ENCODE measurements around the gene RAB5B. TPM values are rescaled to one million over a fixed set of nuclear protein-coding genes. Genes with fewer than 3 reads are reported as not detected.
"Not testable (repeated sequence)": the region's sequence is repeated elsewhere in the genome, so short reads cannot be mapped to it uniquely, and the experiment has no call there.

RAB5B gene
- total RNA-seq, 1 donor from 2014 or later: 138 TPM

- H3K4me1 ChIP-seq: peaks cover 5% of the 10 kb centered on the region
- H3K9me3 ChIP-seq: no peaks in the 10 kb centered on the region
- H3K27ac ChIP-seq: no peak overlapping the region
- intact Hi-C loops (cut with DNase I): no loop called here
- no peak overlapping the region for H3K4me3 ChIP-seq
- TF ChIP-seq, protein P1, sequence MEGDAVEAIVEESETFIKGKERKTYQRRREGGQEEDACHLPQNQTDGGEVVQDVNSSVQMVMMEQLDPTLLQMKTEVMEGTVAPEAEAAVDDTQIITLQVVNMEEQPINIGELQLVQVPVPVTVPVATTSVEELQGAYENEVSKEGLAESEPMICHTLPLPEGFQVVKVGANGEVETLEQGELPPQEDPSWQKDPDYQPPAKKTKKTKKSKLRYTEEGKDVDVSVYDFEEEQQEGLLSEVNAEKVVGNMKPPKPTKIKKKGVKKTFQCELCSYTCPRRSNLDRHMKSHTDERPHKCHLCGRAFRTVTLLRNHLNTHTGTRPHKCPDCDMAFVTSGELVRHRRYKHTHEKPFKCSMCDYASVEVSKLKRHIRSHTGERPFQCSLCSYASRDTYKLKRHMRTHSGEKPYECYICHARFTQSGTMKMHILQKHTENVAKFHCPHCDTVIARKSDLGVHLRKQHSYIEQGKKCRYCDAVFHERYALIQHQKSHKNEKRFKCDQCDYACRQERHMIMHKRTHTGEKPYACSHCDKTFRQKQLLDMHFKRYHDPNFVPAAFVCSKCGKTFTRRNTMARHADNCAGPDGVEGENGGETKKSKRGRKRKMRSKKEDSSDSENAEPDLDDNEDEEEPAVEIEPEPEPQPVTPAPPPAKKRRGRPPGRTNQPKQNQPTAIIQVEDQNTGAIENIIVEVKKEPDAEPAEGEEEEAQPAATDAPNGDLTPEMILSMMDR (IDR thresholded peaks at IDR 0.05): no peak
- H3K27me3 ChIP-seq (ENCODE audit: low read depth): no peaks in the 10 kb centered on the region
- ATAC-seq (no peak), DNase-seq (no peak)
- H3K36me3 ChIP-seq: peaks cover 77% of the 10 kb centered on the region
Observed at GRCh38 chr12:55984861-55985260, 11.0 kb downstream of the RAB5B start.

DNA sequence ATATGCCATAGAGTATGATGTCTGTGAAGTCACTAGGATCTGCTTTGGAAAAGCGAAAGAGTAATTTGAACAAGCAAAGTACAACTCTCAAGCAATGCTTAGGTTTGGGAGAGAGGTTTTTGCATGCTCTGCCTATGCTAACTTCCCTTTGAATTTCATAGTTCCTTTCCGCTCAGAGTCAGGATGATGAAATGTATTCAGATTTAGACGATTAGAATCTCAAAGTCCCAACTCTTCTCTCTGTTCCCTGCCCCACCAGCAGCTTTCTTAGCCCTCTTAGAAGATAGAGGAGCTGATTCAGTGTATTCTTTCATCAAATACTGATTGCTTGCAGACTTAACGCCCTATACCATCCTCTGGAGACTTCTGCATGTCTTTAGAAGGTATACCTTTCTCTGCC is 11.5 kb downstream of the RAB5B start:
- H3K4me3 ChIP-seq: no peak overlapping the region
- H3K36me3 ChIP-seq: peaks cover 81% of the 10 kb centered on the region
- no peaks in the 10 kb centered on the region for H3K9me3 ChIP-seq
- intact Hi-C loops (cut with DNase I): no loop called here
- H3K27ac ChIP-seq: no peak overlapping the region
- peaks cover 5% of the 10 kb centered on the region for H3K4me1 ChIP-seq
- H3K27me3 ChIP-seq (ENCODE audit: low read depth): no peaks in the 10 kb centered on the region
- TF ChIP-seq, protein P1 (IDR thresholded peaks at IDR 0.05): no peak
- ATAC-seq: no peak
- DNase-seq: no peak

DNA sequence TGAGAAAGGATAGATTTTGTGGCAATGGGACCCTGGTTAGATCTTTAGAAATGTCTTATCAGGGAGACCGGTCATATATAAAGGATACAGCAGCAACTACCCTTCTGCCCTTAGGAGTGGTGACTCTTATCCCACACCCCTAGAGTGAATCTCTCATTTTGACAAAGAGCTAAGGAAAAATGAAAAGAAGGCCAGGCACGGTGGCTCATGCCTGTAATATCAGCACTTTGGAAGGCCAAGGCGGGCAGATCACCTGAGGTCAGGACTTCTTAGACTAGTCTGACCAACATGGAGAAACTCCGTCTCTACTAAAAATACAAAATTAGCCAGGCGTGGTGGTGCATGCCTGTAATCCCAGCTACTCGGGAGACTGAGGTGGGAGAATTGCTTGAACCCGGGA is 12.1 kb downstream of the RAB5B start:
- H3K27ac ChIP-seq; intact Hi-C loops (cut with DNase I); ATAC-seq; H3K4me1 ChIP-seq; H3K9me3 ChIP-seq; H3K4me3 ChIP-seq; H3K27me3 ChIP-seq (ENCODE audit: low read depth); DNase-seq: not testable (repeated sequence)
- peaks cover 81% of the 10 kb centered on the region for H3K36me3 ChIP-seq

- intact Hi-C loops (cut with DNase I): no loop called here
- TF ChIP-seq, protein P1 (IDR thresholded peaks at IDR 0.05): no peak
- Histone ChIP-seq H3K36me3 (peaks cover 88% of the 10 kb centered on the region), H3K4me3 (no peak overlapping the region), H3K9me3 (no peaks in the 10 kb centered on the region), H3K27me3 (ENCODE audit: low read depth) (no peaks in the 10 kb centered on the region), H3K4me1 (peaks cover 3% of the 10 kb centered on the region), H3K27ac (no peak overlapping the region)
- ATAC-seq: no peak
- DNase-seq: no peak
Observed at GRCh38 chr12:55991110-55991509, 17.2 kb downstream of the RAB5B start.

DNA sequence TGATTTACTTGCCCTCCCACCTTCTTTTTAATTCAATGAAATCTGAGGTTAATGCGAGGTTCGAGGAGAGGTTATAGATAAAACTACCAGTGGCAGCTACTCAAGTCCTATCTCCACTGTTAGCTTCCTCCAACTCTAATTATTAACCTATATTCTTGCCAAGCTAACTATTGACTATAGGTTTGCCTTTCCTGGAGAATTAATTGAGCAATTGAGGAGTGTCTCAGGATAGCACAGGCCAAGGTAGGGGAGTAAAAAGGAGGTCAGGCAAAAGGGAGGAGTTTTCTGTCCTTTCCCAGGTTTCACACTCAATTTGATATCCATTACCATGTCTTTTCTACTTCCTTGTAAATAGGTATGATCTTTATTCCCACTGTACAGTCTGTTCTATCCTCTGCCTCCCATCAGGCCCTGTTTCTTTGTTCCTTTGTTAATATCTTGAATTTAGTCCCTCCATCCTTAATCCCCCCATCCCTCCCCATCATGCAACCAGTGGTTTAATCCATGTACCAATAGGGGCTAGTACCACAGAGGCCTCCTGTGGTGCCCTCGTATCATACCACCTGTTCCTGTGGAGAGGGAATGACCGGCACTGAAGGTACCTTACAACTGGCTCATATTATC is 19.5 kb downstream of the RAB5B start:
- H3K4me3 ChIP-seq: no peak overlapping the region
- intact Hi-C loops (cut with DNase I): no loop called here
- H3K36me3 ChIP-seq: peaks cover 66% of the 10 kb centered on the region
- no peak overlapping the region for H3K27ac ChIP-seq
- TF ChIP-seq, protein P1 (IDR thresholded peaks at IDR 0.05): no peak
- no peaks in the 10 kb centered on the region for H3K9me3 ChIP-seq
- ATAC-seq: no peak
- H3K27me3 ChIP-seq (ENCODE audit: low read depth): no peaks in the 10 kb centered on the region
- peaks cover 15% of the 10 kb centered on the region for H3K4me1 ChIP-seq
- DNase-seq: no peak

GRCh38 chr12:55995366-55995765 is 21.5 kb downstream of the RAB5B start:
- TF ChIP-seq, protein P1 (IDR thresholded peaks at IDR 0.05): no peak
- peaks cover 15% of the 10 kb centered on the region for H3K4me1 ChIP-seq
- no peaks in the 10 kb centered on the region for H3K27me3 ChIP-seq (ENCODE audit: low read depth)
- no peak overlapping the region for H3K4me3 ChIP-seq
- H3K9me3 ChIP-seq: no peaks in the 10 kb centered on the region
- H3K36me3 ChIP-seq: peaks cover 45% of the 10 kb centered on the region
- H3K27ac ChIP-seq: no peak overlapping the region
- ATAC-seq (no peak), DNase-seq (no peak)
- intact Hi-C loops (cut with DNase I): no loop called here
